Osteoblast (primary cell): ENCODE results near the gene POP4. TPM values are rescaled to one million over a fixed set of nuclear protein-coding genes. Genes with fewer than 3 reads are reported as not detected.
A peak's percentile ranks its signal among the peaks of the same experiment; 100 is the strongest.

Experiments
- DNase-seq: peaks from one replicate; pipeline ENCODE4 v3.0.0; 2011; ENCODE audit warnings: low spot score, mixed read lengths; ENCODE audit not compliant: insufficient read length; ENCODE audit errors: missing footprints
- H2AFZ ChIP-seq: 2 replicates; pipeline ENCODE4 v1.6.0; 2011; ENCODE audit warnings: mild to moderate bottlenecking, low read length
- H3K27ac ChIP-seq: 2 replicates; pipeline ENCODE4 v1.5.1; 2011; ENCODE audit warnings: mild to moderate bottlenecking, low read depth, low read length, moderate library complexity
- H3K27me3 ChIP-seq: 2 replicates; pipeline ENCODE4 v1.6.0; 2012; ENCODE audit warnings: mild to moderate bottlenecking, control low read depth, inconsistent platforms, low read length, moderate library complexity; ENCODE audit not compliant: insufficient read depth
- H3K36me3 ChIP-seq: 2 replicates; pipeline ENCODE4 v1.5.1; 2011; ENCODE audit warnings: mild to moderate bottlenecking, low read length, control low read depth, moderate library complexity; ENCODE audit not compliant: insufficient read depth
- H3K4me1 ChIP-seq: 2 replicates; pipeline ENCODE4 v1.5.1; 2011; ENCODE audit warnings: mild to moderate bottlenecking, low read length, control low read depth, moderate library complexity; ENCODE audit not compliant: insufficient read depth
- H3K4me2 ChIP-seq: 2 replicates; pipeline ENCODE4 v1.6.0; 2011; ENCODE audit warnings: mild to moderate bottlenecking, low read length; ENCODE audit not compliant: insufficient read depth
- H3K4me3 ChIP-seq: fragments of 200-600 bp; sonication (generic); 3 replicates; pipeline ENCODE4 v1.5.1; 2012; ENCODE audit warnings: mild to moderate bottlenecking, low read length, inconsistent platforms; ENCODE audit not compliant: insufficient read depth
- H3K79me2 ChIP-seq: 2 replicates; pipeline ENCODE4 v1.6.0; 2012; ENCODE audit warnings: mild to moderate bottlenecking, low read length, control low read depth, inconsistent platforms; ENCODE audit not compliant: insufficient read depth
- H3K9me3 ChIP-seq: 2 replicates; pipeline ENCODE4 v1.5.1; 2011; ENCODE audit warnings: low read depth, low read length, control low read depth
- H4K20me1 ChIP-seq: 2 replicates; pipeline ENCODE4 v1.6.0; 2012; ENCODE audit warnings: mild to moderate bottlenecking, low read length, control low read depth; ENCODE audit not compliant: insufficient read depth
- total RNA-seq: library from RNA; depleted of rRNA; stranded (reverse); fragments of >200 nt; gene quantifications from 2 replicates; pipeline ENCODE4 v1.2.3, GENCODE V29; 2012
- TF ChIP-seq, protein P1 (sequence below): IDR thresholded peaks from 2 replicates; pipeline ENCODE4 v1.5.1; 2011; ENCODE audit warnings: mild to moderate bottlenecking, low read depth, low read length, moderate library complexity; ENCODE audit errors: extremely low read depth

The POP4 gene
- total RNA-seq, 1 donor: 59.4 TPM

DNA sequence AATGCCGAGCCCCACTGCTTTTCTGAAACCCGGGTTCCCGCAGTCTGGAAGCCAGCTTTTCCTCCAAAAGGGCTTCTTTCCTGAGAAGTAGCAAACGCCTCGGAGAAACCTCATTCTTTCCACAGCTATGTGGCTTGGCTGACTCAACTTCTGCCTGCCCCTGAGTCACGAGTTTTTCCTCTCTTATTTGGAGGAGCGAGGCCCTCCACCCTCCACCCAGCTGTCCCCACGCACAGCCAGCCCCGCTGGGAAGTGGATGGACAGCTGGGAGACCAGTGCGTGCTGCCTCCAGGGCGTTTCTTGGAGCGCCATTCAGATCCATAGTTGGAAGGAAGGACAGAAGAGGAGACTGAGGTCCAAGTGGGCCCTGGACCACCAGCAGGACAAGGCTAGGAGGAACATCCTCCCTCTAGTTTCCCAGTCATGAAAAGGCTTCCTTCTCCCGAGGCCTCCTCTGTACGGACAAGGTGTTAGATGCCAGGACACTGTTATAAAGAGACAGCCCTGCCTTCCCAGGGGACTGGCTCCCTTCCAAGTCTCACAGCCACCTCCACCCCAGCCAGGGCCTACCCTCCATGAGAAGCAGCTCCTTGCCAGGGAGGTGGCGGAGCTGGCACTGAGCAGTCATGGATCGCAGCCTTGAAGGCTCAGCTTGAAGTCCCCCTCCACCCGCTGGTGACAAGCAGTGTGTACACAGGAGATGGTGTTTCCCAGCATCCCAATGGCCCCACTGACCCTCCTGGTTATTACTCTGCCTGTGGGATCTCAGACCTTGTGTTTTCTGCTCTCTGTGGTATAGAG, 56.7 kb downstream of the POP4 start:
- Histone ChIP-seq H3K27ac (peak overlapping the region; percentile 99), H3K4me1 (peaks cover 62% of the 10 kb centered on the region), H4K20me1 (peaks cover 12% of the 10 kb centered on the region), H3K27me3 (no peaks in the 10 kb centered on the region), H3K9me3 (no peaks in the 10 kb centered on the region), H2AFZ (peak overlapping the region; percentile 76), H3K36me3 (no peaks in the 10 kb centered on the region), H3K79me2 (peaks cover 18% of the 10 kb centered on the region), H3K4me3 (peak overlapping the region; percentile 50), H3K4me2 (peak overlapping the region; percentile 82)
- TF ChIP-seq, protein P1, sequence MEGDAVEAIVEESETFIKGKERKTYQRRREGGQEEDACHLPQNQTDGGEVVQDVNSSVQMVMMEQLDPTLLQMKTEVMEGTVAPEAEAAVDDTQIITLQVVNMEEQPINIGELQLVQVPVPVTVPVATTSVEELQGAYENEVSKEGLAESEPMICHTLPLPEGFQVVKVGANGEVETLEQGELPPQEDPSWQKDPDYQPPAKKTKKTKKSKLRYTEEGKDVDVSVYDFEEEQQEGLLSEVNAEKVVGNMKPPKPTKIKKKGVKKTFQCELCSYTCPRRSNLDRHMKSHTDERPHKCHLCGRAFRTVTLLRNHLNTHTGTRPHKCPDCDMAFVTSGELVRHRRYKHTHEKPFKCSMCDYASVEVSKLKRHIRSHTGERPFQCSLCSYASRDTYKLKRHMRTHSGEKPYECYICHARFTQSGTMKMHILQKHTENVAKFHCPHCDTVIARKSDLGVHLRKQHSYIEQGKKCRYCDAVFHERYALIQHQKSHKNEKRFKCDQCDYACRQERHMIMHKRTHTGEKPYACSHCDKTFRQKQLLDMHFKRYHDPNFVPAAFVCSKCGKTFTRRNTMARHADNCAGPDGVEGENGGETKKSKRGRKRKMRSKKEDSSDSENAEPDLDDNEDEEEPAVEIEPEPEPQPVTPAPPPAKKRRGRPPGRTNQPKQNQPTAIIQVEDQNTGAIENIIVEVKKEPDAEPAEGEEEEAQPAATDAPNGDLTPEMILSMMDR: no peak
- peak; percentile 97 for DNase-seq

- no peak overlapping the region for H3K4me3 ChIP-seq
Observed at GRCh38 chr19:29663861-29664752, 58.0 kb downstream of the POP4 start.

DNA sequence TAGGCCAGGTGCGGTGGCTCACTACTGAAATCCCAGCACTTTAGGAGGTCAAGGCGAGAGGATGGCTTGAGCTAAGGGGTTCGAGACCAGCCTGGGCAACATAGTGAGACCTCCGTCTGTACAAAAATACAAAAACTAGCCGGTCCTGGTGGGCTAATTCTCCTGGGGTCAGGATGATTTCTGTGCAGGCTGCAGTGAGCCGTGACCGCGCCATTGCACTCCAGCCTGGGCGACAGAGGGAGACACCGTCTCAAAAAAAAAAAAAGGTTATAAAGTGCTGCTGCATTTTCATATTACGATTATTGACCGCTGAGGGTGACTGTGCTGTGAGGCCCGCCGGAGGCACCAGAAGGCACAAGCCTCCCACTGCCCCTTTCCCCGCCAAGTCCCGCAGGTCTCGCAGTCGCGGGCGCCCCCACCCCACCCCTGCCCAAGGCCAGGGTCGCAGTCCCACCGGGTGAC, 58.7 kb downstream of the POP4 start:
- Histone ChIP-seq H3K4me1 (peaks cover 62% of the 10 kb centered on the region), H2AFZ (no peak overlapping the region), H3K9me3 (no peaks in the 10 kb centered on the region), H3K4me2 (peak overlapping the region; percentile 99), H3K27ac (peak overlapping the region; percentile 99), H3K36me3 (no peaks in the 10 kb centered on the region), H3K4me3 (peak overlapping the region; percentile 90), H3K79me2 (peaks cover 38% of the 10 kb centered on the region), H3K27me3 (no peaks in the 10 kb centered on the region), H4K20me1 (peaks cover 17% of the 10 kb centered on the region)
- TF ChIP-seq, protein P1: no peak
- DNase-seq: no peak

More at GRCh38 chr19:29663861-29664752, 58.0 kb downstream of the POP4 start:
- H2AFZ ChIP-seq: peak overlapping the region; percentile 51
- H3K36me3 ChIP-seq: no peaks in the 10 kb centered on the region
- peak; percentile 72 for DNase-seq
- H3K9me3 ChIP-seq: no peaks in the 10 kb centered on the region
- peak overlapping the region; percentile 99 for H3K27ac ChIP-seq
- no peaks in the 10 kb centered on the region for H3K27me3 ChIP-seq
- peaks cover 31% of the 10 kb centered on the region for H3K79me2 ChIP-seq
- peaks cover 15% of the 10 kb centered on the region for H4K20me1 ChIP-seq
- TF ChIP-seq, protein P1: no peak
- peaks cover 62% of the 10 kb centered on the region for H3K4me1 ChIP-seq
- peak overlapping the region; percentile 99 for H3K4me2 ChIP-seq
